SW480 (cell line): Measurements from ENCODE around the gene MGAT2.
A peak's percentile ranks its signal among the peaks of the same experiment; 100 is the strongest.
"Not testable (repeated sequence)": the region's sequence is repeated elsewhere in the genome, so short reads cannot be mapped to it uniquely, and the experiment has no call there.

Experiments
- DNase-seq: peaks from one replicate; pipeline ENCODE4 v3.0.0-alpha.2; 2016; ENCODE audit warnings: low spot score

The MGAT2 gene

GRCh38 chr14:49612671-49613070 lies 7.9 kb upstream of the MGAT2 start:
- DNase-seq: no peak

- no peak for DNase-seq
These were observed 6.4 kb upstream of the MGAT2 start for GRCh38 chr14:49614196-49614595.

- DNase-seq: no peak
These were observed 4.8 kb upstream of the MGAT2 start for GRCh38 chr14:49615776-49616175.

- DNase-seq: no peak
These were observed 2.6 kb upstream of the MGAT2 start for GRCh38 chr14:49617852-49618519.

GRCh38 chr14:49619273-49619672 lies 1.3 kb upstream of the MGAT2 start:
- not testable (repeated sequence) for DNase-seq

- no peak for DNase-seq
These were observed 869 bp upstream of the MGAT2 start for GRCh38 chr14:49619730-49620129.

GRCh38 chr14:49621114-49621881 lies 699 bp downstream of the MGAT2 start:
- peak; percentile 65 for DNase-seq

GRCh38 chr14:49622022-49622607 lies 1.5 kb downstream of the MGAT2 start:
- DNase-seq: no peak

GRCh38 chr14:49623387-49623786 lies 2.8 kb downstream of the MGAT2 start:
- DNase-seq: no peak

- no peak for DNase-seq
These were observed 3.6 kb downstream of the MGAT2 start for GRCh38 chr14:49623941-49624839.

- DNase-seq: peak; percentile 93
These were observed 13.3 kb downstream of the MGAT2 start for GRCh38 chr14:49633640-49634546.

GRCh38 chr14:49634547-49635334 lies 14.1 kb downstream of the MGAT2 start, which contains the start of gene DNAAF2:
DNAAF2 (minus strand) TSS chr14:49635244; CDS start chr14:49635149, 95 bp downstream.
- peak; percentile 64 for DNase-seq

GRCh38 chr14:49636866-49637265 lies 16.3 kb downstream of the MGAT2 start:
- DNase-seq: no peak

- no peak for DNase-seq
These were observed 17.0 kb downstream of the MGAT2 start for GRCh38 chr14:49637534-49638078.

GRCh38 chr14:49640540-49641417 lies 20.2 kb downstream of the MGAT2 start:
- DNase-seq: no peak

- peak; percentile 57 for DNase-seq
These were observed 21.1 kb downstream of the MGAT2 start for GRCh38 chr14:49641697-49642129.

GRCh38 chr14:49642163-49642562 lies 21.6 kb downstream of the MGAT2 start:
- no peak for DNase-seq

GRCh38 chr14:49653508-49653907 lies 32.9 kb downstream of the MGAT2 start:
- DNase-seq: no peak

- DNase-seq: no peak
These were observed 33.9 kb downstream of the MGAT2 start for GRCh38 chr14:49654511-49654910.
